ENCODE measurements around the gene ROS1. TPM values are rescaled to one million over a fixed set of nuclear protein-coding genes. Genes with fewer than 3 reads are reported as not detected.

Gene ROS1
- total and polyA plus RNA-seq, 4 donors: under 0.01 TPM; not detected in 3

GRCh38 chr6:117272032-117272866, 153.5 kb downstream of the ROS1 start:
- Histone ChIP-seq H3K9ac (ENCODE audit: low read depth in 1 of 2, low read length in 2 of 2) (no peak overlapping the region), H3K4me1 (ENCODE audit: control insufficient read depth in 4 of 4, insufficient read depth in 4 of 4, low read length in 3 of 4) (peaks cover 6 to 13% (median 11%) of the 10 kb centered on the region in 4 donors), H3K4me3 (ENCODE audit: low read depth in 1 of 3, low read length in 3 of 3) (no peak overlapping the region), H3K27me3 (ENCODE audit: control insufficient read depth in 4 of 4, insufficient read depth in 4 of 4, low read length in 3 of 4) (peaks cover 7 to 24% (median 18%) of the 10 kb centered on the region in 4 donors), H3K36me3 (ENCODE audit: control insufficient read depth in 4 of 4, insufficient read depth in 3 of 4, low read depth in 1 of 4, low read length in 3 of 4) (no peaks in the 10 kb centered on the region), H3K9me3 (ENCODE audit: control insufficient read depth in 4 of 4, low read length in 3 of 4) (no peaks in the 10 kb centered on the region), H3K27ac (ENCODE audit: low read depth in 1 of 2, low read length in 2 of 2) (no peak overlapping the region)
- 17% methylated on average over 8 of the region's 8 CpGs for WGBS
- no peak for TF ChIP-seq REST (IDR thresholded peaks at IDR 0.05)
- no peak for TF ChIP-seq TAF1 (conservative IDR thresholded peaks at IDR 0.05)
- TF ChIP-seq YY1 (IDR thresholded peaks at IDR 0.05): no peak
- no peak for TF ChIP-seq CTCF (IDR thresholded peaks at IDR 0.05; ENCODE audit: low read depth, low read length, missing input control)
- no peak for DNase-seq (ENCODE audit: low spot score)

GRCh38 chr6:117270843-117271507, 154.8 kb downstream of the ROS1 start:
- Histone ChIP-seq H3K9me3 (ENCODE audit: control insufficient read depth in 4 of 4, low read length in 3 of 4) (no peaks in the 10 kb centered on the region), H3K4me1 (ENCODE audit: control insufficient read depth in 4 of 4, insufficient read depth in 4 of 4, low read length in 3 of 4) (peaks cover 8 to 19% (median 14%) of the 10 kb centered on the region in 4 donors), H3K27me3 (ENCODE audit: control insufficient read depth in 4 of 4, insufficient read depth in 4 of 4, low read length in 3 of 4) (peaks cover 10 to 27% (median 19%) of the 10 kb centered on the region in 4 donors), H3K4me3 (ENCODE audit: low read depth in 1 of 3, low read length in 3 of 3) (peak overlapping the region in 1 of 3 donors; percentile 34), H3K36me3 (ENCODE audit: control insufficient read depth in 4 of 4, insufficient read depth in 3 of 4, low read depth in 1 of 4, low read length in 3 of 4) (no peaks in the 10 kb centered on the region), H3K9ac (ENCODE audit: low read depth in 1 of 2, low read length in 2 of 2) (no peak overlapping the region), H3K27ac (ENCODE audit: low read depth in 1 of 2, low read length in 2 of 2) (no peak overlapping the region)
- WGBS: 5% methylated on average over 48 of the region's 48 CpGs
- DNase-seq (ENCODE audit: low spot score): no peak
- TF ChIP-seq EGR1 (IDR thresholded peaks at IDR 0.05; ENCODE audit: low read depth in 2 of 2): no peak
- TF ChIP-seq HNF4G (IDR thresholded peaks at IDR 0.05): no peak
- no peak for TF ChIP-seq ZBTB33 (IDR thresholded peaks at IDR 0.05)
- no peak for TF ChIP-seq RXRA (IDR thresholded peaks at IDR 0.05)
- TF ChIP-seq MAX (IDR thresholded peaks at IDR 0.05): no peak
- TF ChIP-seq YY1 (IDR thresholded peaks at IDR 0.05): no peak
- TF ChIP-seq JUND (IDR thresholded peaks at IDR 0.05): no peak
- TF ChIP-seq FOXA1 (IDR thresholded peaks at IDR 0.05): no peak
- no peak for TF ChIP-seq HNF4A (conservative IDR thresholded peaks at IDR 0.05)
- no peak for TF ChIP-seq CTCF (IDR thresholded peaks at IDR 0.05; ENCODE audit: low read depth, low read length, missing input control)
- no peak for TF ChIP-seq FOXA2 (IDR thresholded peaks at IDR 0.05)
- no peak for TF ChIP-seq RAD21 (IDR thresholded peaks at IDR 0.05)
- TF ChIP-seq SP1 (IDR thresholded peaks at IDR 0.05): no peak
- TF ChIP-seq TAF1 (conservative IDR thresholded peaks at IDR 0.05): no peak
- TF ChIP-seq NR2F2 (IDR thresholded peaks at IDR 0.05): no peak
- no peak for TF ChIP-seq ATF3 (IDR thresholded peaks at IDR 0.05)
